ENCODE data around the gene HTR4.
"Not testable (repeated sequence)": the region's sequence is repeated elsewhere in the genome, so short reads cannot be mapped to it uniquely, and the experiment has no call there.

Gene HTR4
- total RNA-seq = 0.05 to 0.39 reads per million in 2 donors

GRCh38 chr5:148653836-148654781 is at the start of gene HTR4:
TSS of gene HTR4 (minus strand) at chr5:148654527. CDS start at chr5:148637014, 17,513 bp downstream.
- DNase-seq = no peak

DNA sequence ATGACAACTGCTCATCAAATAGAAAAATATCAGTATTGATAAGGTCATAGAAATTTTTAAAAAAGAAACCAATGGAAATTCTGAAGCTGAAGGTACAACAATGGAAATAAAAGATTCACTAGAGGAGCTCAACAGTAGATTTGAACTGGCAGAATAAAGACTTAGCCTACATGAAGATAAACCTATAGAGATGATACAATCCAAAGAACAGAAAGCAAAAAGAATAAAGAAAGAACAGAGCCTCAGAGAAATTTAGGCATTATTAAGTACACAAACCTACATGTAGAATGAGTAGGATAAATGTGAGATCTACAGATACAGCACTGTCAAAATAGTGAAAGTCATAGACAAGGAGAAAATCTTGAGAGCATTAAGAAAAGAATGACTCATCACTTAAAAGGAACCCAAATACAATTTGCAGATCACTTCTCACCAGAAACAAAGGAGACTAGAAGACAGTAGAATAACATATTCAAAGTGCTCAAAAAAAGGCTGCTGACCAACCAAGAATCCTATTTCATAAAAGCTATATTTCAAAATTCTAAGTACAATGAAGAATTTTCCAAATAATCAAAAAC is 47.8 kb upstream of the HTR4 start:
- no peak for DNase-seq

DNA sequence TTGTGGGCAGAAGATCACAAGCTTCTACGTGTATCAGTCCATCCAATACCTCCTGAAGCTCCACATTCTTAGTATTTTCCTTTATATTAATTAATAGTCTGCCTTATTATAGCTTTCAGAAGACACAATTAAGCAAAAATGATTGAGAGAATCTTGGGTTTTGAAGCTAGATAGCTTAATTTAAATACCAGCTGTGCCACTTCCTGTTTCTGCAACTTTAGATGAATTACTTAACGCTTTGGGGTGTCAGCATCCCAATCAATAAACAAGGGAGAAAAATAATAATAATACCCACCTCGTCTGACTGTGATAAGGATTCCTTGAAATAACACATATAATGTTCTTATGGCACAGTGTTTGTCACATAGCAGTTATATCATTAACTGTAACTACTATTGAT is 44.7 kb upstream of the HTR4 start:
- no peak for DNase-seq

GRCh38 chr5:148697809-148698196 is 43.5 kb upstream of the HTR4 start:
- no peak for DNase-seq

- no peak for DNase-seq
Measured at GRCh38 chr5:148697180-148697808, 43.0 kb upstream of the HTR4 start.

DNA sequence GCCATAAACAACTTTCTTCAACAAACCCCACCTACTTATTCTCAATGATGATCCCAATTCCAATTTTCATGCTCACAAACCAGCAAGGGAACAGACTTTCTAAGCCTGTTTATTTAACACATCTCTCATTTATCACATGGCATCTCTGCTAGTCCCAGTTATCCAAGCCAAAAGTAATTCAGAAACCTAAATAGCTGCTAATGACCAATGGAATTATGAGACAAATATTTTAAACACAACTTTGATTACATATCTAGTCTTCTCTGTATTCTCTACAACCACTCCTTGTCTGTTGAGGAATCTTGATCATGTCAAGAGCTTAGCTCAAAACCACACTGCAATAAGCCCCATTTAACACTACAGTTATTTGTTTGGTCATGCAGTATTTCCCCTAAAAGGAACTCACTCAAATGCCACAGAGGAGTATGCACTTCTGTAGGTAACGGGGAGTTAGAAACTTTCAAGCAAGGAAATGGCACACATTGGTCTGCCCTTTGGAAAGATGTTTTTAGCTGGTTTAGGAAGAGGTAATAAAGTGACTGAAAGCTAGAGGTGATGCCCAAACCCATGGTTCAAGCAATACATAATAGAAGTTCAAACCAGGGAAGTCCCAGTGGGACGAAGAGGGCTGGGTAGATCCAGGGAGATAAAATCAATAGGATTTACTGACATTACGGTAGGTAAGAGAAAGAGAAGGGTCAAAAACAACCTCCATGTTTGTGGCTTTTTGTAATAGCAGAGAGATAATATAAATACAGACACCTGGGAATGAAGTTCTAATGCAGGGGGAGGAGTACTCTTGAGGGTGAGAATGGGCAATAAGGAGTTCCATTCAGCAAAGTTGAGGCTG is 42.1 kb upstream of the HTR4 start:
- DNase-seq = no peak

DNA sequence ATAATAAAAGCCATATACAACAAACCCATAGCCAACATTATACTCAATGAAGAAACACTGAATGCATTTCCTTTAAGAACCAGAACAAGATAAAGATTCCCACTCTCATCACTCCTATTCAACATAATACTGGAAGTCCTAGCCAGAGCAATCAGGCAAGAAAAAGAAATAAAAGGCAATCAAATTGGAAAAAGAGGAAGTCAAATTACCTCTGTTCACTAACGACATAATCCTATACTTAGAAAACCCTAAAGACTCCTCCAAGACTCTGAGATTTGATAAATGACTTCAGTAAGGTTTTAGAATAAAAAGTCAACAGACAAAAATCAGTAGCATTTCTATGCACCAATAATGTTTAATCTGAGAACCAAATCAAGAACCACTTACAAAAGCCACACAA is 36.6 kb upstream of the HTR4 start:
- DNase-seq = no peak

DNA sequence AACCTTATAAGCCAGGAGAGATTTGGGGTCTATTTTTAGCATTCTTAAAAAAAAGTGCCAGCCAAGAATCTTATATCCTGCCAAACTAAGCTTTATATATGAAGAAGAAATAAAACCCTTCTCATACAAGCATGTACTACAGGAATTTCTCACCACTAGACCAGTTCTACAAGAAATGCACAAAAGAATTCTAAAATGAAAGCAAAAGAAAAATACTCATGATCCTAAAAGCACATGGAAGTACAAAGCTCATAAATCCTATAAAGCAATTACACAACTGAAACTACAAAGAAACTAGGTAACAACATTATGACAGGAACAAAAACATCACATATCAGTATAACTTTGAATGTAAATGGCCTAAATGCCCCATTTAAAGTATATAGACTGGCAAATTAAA is 34.5 kb upstream of the HTR4 start:
- DNase-seq = no peak

- no peak for DNase-seq
Measured at GRCh38 chr5:148687871-148688270, 33.5 kb upstream of the HTR4 start.

GRCh38 chr5:148687427-148687826 is 33.1 kb upstream of the HTR4 start:
- no peak for DNase-seq

GRCh38 chr5:148686660-148687059 is 32.3 kb upstream of the HTR4 start:
- no peak for DNase-seq

DNA sequence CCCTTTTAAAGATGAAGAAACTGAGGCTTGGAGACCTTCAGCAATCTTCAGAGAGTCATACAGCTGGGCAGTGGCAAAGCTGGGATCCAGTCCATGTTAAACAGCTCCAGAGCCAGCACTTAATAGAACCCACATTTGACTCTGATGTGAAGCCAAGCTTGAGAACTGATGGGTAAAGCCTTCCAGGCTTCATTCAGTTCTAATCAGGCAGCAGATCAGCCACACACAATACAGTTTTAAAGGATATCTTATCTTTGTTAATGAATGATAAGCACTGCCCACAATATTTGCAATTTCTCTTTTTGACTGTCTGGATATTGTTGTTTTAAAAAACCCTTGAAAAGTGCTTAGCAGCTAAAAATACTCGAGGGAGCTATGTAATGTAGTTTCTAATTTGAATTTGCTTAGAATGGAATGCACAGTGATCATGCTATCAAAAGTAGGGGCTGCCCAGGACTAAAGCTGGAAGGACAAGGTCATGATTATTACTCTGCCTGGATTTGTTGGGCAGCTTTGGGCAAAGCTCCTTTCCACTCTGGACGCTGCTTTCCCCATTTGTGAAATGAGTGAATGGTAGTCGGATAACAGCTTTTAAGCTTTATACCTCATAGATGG is 31.3 kb upstream of the HTR4 start:
- no peak for DNase-seq

- DNase-seq = no peak
Measured at GRCh38 chr5:148684528-148684927, 30.2 kb upstream of the HTR4 start.

DNA sequence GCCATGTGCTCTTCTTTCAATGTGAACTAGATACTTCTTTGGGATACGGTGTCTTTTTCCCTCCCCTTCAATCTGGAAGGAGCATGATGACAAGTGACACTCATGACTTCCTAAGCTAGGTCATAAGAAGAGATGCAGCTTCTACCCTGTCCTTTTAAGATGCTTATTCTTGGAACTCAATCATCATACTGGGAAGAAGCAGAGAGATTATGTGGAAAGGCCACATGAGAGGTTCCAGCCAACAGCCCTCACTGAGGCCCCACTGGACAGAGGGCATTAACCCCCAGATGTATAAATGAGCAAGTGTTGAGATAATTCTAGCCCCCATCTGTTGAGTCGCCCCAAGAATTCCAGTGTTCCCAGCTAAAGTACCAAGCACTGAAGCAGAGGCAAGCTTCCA is 29.3 kb upstream of the HTR4 start:
- DNase-seq = no peak

- DNase-seq = no peak
Measured at GRCh38 chr5:148682058-148683026, 28.0 kb upstream of the HTR4 start.

DNA sequence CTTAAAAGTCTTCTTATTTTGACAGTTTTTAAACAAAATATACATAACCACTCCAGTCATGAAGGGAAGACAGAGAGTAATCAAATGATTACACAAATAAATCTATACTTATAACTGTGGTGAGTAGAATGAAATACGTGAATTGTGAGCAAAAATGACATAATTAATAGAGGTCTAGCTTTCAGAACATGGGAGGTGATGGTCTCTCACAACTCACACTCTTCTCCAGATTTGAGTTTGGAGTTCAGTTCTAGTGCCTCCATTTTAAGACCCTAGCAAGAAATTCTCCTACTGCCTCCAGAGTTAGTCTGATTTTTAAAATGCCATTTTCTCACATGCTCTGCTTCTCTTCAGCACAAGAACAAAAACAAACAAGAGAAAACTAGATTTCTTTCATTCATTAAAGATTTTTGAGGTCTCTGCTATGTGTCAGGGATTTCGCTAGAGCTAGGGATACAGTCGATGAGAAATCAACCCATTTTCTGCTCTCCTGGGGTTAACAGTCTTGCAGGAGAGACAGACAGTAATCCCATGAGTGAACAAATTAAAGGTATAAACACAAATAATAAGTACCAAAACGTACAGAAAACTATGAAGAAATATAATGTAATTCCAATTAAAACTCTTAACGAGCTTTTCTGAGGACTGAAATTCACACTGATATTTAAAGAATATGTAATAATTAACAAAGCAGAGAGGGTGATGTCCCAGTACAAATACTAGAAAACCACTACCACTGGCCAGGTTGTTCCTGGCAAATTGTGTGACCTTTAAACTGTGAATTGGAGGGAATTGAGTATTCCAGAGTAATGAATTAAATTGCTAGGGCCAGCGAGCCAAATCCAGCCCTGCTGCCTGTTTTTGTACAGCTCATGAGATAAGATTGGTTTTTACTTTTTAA is 27.1 kb upstream of the HTR4 start:
- no peak for DNase-seq

DNA sequence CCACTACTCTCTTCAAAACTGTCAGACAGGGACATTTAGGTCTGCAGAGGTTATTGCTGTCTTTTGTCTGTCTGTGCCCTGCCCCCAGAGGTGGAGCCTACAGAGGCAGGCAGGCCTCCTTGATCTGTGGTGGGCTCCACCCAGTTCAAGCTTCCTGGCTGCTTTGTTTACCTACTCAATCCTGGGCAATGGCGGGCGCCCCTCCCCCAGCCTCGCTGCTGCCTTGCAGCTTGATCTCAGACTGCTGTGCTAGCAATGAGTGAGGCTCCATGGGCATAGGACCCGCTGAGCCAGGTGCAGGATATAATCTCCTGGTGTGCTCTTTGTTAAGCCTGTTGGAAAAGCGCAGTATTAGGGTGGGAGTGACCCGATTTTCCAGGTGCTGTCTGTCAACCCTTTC is 19.4 kb upstream of the HTR4 start:
- DNase-seq = not testable (repeated sequence)

DNA sequence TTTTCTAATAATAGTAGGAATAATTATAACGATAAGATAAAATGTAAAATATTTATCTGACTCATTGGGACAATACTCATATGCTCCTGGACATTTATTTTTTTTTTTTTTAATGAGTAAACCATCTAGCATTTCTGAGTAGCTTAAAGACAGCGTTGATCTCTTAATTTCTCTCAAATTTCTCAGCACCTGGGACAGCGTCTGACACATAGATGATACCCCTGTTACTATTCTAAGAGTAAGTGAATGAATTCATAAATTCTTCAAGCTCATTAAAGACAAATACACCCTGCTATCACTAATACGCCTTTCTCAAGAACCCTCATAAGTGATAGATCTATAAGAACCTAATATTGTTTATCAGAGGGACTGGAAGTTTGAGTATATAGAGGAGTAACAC is 12.0 kb upstream of the HTR4 start:
- no peak for DNase-seq

DNA sequence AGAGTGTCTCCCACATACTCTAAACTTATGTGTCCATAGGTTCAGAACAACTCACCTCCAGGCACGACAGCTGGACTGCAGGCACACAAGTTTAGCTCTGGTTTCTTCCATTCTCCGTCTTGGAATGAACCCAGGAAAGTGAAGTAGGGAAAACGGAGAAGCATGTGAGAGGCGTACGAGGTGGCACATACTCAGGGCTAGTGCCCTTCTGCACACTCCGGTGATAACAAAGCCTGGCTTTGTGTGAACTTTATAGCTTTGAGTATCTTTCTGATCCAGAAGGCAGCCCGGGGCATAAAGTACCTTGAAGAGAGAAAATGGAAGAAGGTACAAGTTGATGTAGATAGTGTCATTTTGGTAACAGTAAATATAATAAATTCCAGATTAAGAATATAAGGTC is 11.1 kb upstream of the HTR4 start:
- DNase-seq = no peak

GRCh38 chr5:148663509-148663908 is 9.2 kb upstream of the HTR4 start:
- no peak for DNase-seq
